GF-D8 (cell line): Measurements from ENCODE around the gene MIGA2.

Source experiments
- DNase-seq: peaks from one replicate; lab custom pipeline; 2025; lab: John Stamatoyannopoulos, UW

The MIGA2 gene

DNA sequence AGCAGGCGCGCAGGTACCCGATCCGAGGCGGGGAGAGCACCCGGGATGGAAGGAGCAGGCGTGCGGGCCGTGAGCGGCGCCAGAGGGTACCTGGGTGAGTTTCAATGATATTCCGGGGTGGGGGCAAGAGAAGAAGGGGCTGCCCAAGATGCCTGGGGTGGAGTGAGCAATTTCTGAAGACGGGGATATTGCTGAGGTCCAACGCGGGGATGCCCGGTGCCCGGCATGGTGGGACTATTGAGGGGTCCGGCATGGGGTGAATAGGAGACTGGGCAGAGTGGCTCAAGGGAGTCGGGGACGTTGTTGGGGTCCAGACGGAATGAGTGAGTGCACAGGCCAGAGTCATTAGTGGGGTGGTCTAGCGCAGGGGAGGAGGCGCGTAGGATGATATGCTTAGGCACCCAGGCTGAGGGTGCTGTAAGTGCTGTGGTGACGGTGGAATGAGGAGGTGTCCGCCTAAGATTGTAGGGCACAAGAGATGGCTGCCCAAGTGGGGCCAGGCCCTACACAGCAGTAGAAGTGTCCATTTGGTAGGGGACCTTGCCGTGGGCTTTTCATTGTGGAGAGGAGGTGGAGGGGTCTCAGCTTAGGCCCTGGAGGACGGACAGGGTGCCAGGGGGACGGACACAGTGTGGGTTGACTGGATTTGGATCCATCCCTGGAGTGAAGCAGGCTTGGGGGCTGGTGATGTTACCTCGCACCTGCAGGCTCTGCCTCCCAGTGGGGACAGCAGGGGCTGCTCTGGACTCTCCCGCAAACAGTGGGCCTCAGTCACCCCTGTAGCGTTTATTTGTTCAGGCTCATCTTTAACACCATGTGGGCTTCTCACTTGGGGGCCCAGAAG, 719 bp downstream of the MIGA2 start:
- DNase-seq: no peak

DNA sequence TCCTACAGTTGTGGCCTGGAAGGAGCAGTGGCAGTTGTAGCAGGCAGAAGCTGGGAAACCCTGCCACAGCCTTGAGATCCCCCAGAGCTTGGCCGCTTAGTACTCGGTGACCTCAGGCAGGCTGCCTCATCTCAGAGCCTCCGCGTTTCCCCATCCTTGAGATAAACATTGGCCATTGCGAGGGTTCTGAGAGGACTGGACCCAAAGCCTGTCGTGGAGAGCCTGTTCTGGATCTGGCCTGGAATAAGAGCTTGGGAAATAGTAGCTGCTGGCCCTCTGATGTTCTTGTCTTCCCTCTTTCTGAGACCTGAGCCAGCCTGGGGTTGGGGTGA, 1.3 kb downstream of the MIGA2 start:
- DNase-seq: no peak

DNA sequence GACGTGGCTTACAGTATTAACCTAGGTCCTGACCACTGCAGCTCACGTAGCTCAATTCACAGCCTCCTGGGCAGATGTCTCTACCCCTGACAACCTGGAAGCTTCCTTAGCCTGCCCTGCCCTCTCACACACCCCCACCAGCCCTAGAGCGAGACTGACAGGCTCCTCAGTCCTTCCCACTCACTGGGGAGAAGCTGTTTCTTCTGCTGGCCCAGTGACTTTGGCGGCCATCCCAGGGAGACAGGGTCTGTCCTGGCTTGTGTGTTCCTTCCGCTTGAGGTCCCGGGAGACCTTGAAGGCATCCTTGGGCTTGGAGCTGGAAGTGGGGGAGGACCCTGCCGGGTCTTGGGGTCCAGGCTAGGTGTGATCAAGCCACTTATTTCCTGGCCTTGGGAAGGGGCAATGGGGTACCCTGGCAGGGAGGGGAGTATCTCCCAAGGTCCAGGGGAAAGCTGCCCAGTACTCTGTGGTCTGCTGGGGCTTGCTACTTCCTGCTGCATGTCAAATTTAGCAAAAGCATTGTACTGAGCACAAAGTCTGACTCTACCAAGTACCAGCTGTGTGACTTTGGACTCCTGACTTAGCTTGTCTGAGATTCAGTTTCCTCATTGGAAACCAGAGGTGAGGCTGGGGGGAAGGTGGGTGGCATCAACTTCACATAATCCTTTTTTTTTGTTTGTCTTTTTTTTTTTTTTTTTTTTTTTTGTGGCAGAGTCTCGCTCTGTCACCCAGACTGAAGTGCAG, 1.9 kb downstream of the MIGA2 start:
- no peak for DNase-seq

DNA sequence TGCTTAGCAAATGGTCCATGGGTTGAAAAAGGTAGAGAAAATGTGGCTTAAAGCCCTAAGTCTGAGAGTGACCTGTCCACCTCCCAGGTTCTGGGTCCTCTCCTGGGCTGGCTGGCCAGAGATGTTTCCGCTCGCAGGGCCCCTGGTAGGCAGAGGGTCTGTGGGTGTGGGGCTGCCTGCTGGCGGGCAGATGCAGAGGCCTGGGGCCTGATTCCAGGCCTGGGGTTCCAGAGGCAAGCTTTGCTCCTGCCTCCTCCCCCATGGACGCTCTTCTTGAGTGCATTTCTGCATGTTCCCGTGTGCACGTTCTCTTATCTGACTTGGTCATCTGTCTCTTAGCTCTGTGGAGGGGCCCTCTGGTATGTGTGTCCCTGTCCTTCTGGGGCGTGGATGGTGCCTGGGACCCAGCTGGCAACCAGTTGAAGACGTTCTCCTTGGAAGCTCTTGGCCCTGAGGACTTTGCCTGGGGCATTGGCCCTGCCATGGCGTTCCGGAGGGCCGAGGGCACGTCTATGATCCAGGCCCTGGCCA, 3.8 kb downstream of the MIGA2 start:
- DNase-seq: no peak

DNA sequence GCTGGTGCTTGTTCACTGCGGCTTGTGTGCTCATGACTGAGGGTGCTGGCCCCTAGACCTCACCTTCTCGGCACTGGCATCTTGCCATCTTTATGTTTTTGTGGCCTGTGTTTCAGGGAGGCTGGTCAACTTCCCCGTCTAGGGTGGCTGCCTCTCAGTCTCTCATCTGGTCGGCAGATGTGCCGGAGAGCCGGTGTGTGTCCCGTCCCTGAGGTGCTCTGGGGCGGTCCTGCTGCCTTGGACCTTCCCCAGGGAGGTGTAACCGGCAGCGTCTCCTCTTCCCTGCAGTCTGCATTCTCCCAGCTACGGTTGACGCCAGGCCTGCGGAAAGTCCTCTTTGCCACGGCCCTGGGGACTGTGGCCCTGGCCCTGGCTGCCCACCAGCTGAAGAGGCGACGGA, 5.6 kb downstream of the MIGA2 start:
- DNase-seq: no peak

DNA sequence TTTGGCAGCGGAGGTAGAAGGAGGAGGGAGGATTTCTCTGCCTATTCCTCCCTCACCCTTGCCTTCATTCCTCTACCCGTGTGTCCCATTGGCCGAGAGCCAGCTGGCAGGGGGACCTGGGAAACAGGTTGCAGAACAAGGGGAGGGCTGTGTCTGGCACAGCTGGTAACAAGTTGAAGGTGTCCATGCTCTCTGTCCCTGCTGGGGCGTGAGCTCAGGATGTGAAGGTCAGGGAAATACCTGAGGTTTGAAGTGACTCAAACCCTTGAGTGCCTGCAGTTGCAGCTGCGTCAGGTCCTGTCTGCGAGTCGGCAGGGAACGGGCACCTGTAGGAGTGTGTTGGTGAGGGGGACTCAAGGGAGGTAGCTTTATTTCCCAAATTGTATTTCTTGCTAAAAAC, 16.2 kb downstream of the MIGA2 start:
- DNase-seq: no peak

DNA sequence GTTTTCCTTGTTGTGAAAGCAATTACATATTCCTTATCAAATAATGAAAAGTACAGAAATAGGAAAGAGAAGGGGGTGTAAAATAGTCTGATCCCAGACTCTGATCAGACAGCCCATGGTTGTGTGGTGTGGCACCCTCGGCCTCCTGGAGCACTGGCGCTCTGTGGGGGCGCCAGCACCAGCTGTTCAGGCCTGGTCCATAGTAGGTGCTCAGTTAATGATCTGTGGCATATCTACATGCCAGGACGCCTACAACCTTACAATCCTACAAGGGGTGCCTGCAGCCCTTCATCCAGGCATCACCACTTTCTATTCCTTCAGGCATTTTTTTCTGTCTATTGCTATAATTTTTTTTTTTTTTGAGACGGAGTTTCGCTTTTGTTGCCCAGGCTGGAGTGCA, 16.6 kb downstream of the MIGA2 start:
- no peak for DNase-seq

DNA sequence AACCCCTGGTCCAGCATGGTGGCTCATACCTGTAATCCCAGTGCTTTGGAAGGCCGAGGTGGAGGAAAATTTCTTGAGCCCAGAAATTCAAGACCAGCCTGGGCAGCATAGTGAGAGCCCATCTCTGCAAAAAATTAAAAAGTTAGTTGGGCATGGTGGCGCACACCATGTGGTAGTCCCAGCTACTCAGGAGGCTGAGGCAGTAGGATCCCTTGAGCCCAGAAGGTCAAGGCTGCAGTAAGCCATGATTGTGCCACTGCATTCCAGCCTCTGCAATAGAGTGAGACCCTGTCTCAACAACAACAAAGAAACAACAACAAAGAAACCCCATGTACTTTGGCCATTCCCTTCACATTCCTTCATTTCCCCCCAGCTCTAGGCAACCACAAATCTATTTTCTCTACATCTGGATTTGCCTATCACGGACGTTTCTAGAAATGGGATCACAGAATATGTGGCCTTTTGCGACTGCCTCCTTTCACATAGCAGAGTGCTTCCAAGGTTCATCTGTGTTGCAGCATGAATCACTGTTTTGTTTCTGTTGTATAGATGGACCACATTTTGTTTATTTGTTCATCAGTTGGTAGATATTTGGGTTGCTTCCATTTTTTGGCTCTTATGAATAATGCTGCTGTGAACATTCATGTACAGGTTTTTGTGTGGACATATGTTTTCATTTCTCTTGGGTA, 17.9 kb downstream of the MIGA2 start:
- DNase-seq: no peak

DNA sequence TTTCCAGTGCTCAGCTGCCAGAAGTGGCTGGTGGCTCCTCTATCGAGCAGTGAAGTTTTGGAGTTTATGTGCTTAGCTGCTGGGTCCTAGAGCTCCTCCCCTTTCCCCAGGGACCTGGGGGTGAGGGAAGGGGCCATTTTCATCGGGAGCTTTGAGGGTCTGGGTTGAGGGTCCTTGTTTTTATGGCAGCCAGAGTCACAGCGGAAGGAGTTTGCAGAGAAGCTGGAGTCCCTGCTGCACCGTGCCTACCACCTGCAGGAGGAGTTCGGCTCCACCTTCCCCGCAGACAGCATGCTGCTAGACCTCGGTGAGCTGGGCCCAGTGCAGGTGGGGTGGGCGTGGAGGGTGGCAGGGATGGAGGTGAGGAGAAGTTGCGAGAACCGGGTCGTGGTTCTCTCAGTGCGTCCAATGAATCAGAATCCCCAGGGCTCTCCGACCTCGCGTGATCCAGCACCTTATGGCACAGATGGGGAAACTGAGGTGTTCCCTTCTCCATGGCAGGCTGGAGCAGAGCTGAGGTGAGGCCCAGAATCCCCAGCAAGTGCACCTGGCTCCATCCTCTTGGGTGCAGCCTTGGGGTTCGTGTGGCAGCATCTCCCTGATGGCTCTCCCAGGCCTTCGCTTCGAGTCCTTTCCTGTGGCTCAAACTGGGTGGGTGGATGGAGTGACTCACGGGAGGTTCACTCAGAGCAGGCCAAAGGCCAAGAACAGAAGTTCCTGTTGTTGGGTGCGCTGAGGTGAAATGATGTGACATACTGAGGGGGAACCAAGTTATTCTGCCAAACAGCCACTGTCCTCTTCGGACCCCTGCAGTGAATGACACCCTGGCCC, 22.8 kb downstream of the MIGA2 start:
- DNase-seq: no peak

DNA sequence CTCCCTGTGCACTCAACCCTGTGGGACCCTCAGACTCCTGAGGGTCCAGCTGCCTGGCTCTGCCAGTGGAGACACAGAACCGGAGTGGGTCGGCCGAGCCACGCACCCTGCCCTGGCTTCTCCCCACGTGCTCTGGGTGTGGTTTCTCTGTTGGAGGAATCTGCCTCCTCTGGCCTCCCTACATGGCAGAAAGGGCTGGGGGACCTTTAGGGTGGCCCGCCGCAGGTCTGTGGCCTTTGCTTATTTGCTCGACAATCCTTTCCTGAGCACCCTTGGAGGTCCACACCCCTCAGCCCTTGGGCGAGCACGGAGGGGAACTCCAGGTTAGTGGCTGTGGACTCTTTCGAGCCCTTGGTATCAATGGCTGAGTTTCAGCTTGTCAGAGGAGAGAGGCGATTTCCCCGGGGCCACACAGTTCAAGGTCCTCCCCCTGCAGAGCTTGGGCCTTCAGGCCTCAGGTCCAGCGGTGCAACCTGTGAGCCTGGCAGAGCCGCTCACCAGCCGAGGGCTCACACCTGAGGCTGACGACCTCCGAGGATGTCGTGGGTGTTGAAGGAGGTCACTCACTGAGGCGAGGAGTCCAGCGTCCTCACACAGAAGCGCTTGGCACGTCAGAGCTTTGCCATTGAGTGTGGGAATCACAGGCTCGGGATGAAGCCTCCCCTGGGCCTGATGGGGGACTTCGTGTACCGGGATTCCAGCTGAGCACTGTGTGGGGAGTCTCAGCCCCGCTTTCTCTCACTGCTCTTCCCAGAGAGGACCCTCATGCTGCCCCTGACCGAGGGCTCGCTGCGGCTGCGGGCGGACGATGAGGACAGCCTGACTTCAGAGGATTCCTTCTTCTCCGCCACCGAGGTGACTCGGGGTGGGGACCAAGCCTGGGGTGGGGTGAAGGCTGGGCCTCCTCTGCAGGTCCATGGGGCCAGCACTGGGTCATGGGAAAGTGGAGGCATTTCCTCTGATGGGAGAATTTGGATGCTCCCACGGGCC, 23.7 kb downstream of the MIGA2 start:
- DNase-seq: no peak

DNA sequence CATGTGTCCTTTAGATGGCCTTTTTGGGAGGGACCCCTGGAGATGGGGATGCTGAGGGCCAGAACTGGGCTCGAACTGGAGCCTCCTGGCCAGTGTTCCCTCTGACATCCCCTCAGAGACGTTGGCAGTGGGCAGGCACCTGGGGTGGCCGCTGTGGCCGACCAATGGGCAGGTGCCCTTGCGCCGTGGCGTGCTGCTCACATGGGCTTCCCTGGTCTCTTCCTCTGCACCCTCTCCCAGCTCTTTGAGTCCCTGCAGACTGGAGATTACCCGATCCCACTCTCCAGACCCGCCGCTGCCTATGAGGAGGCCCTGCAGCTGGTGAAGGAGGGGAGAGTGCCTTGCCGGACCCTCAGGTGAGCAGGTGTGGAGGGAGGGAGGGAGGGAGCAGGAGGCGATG, 24.6 kb downstream of the MIGA2 start:
- DNase-seq: no peak

DNA sequence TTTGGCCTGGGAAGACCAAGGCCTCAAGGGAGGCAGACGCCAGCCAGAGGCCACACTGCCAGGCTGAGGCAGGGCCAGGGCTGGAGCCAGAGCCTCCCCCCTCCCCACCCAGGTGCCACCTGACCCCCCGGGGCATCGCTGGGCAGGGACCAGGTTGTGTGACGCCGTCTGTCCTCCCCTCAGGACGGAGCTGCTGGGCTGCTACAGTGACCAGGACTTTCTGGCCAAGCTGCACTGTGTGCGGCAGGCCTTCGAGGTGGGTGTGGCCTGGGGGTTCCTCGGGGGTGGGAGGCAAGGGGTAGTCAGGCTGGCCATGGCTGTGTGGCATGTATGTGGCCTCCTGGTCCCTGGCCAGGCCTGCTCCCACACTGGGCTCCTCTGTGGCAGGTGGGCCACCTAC, 26.6 kb downstream of the MIGA2 start:
- DNase-seq: no peak

DNA sequence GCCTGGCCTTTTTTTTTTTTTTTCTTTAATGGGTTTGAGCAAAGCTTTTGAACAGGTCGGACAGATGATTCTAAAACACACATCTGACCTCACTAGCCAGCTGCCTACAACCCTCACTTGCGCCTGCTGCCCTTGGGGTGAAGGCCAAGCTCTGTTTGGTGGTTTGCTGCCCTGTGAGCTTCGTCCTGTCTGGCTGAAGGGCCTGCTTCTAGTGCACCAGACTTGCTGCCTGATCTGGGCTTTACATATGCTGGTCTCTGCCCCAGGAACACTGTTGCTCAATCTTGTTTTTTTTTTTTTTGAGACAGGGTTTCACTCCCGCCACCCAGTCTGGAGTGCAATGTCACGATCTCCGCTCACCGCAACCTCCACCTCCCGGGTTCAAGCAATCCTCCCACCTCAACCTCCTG, 28.1 kb downstream of the MIGA2 start:
- no peak for DNase-seq

DNA sequence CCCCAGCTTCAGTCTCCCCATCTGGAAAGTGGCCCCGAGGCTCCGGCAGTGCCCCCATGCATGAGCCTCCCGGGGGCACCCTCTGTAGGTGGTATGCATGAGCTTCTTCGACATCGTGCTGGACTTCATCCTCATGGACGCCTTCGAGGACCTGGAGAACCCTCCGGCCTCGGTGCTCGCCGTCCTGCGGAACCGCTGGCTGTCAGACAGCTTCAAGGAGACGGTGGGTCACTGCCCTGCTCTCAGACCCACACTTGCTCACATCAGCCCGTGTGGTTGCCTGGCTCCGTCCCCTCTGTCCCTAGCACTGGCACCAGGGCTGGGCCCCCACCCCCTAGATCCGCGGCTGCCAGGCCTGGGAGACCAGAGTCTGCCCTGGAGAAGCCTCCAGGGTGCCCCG, 31.7 kb downstream of the MIGA2 start:
- DNase-seq: no peak

DNA sequence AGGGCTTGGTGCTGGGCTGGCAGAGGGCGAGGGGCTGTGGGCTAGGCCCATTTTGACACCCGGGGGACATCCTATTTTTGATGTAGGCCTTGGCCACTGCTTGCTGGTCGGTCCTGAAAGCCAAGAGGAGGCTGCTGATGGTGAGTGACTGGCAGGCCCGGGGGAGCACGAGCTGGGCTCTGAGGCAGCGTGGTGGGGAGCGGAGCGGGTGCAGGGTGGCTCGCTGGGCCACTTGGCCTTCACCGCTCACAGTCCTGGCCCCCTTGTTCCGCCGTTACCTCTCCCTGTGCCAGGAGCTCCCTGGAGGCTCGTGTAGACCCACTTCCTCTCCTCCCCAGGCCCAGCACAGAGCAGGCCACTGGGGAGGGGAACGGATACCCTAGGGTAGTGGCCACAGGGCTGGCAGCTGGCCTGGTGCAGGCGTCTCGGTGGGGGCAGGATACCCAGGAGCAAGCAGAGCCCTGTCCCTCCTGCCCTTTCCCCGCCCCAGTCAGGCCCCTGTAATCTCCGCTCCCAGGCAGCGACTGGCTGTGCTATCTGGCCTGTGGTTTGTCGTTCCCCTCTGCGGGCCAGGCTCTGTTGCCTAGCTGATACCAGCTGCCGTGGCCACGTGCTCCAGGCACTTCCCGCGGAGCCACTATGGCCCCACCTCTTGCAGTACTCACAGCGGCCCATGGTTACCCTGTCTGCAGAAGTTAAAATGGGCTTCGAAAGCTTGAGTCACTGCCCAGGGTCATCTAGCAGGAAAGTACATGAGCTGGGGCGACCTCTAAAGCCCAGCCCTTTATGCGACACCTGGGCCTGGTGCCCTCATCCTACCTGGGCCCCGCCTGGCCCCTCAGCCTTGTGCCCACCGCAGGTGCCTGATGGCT, 32.8 kb downstream of the MIGA2 start:
- DNase-seq: peak; percentile 96

DNA sequence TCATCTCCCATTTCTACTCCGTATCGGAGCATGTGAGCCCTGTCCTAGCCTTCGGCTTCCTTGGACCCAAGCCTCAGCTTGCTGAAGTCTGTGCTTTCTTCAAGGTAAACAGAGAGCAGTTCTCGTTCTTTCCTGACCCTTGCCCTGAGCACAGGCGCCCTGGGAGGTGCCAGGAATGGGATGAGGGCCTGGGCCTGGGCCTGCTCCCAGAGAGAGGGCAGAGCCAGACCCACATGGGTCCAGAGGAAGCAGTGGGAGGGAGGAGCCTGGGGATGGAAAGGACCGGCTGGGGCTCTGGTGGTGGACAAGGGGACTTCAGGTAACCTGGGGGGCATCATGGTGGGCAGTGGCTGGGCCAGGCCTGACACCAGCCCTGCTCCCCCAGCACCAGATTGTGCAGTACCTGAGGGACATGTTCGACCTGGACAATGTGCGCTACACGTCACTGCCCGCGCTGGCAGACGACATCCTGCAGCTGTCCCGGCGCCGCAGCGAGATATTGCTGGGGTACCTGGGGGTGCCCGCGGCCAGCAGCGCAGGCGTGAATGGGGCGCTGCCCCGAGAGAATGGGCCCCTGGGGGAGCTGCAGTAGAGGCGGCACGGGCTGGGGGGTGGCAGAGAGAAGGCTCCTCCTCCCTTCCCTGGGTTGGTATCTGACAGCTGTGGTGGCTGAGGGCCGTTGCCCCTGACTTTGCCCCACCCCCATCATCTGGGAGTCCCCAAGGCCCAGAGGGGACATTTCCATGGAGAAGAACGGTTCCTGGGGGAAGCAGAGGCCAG, 33.6 kb downstream of the MIGA2 start:
- DNase-seq: no peak

DNA sequence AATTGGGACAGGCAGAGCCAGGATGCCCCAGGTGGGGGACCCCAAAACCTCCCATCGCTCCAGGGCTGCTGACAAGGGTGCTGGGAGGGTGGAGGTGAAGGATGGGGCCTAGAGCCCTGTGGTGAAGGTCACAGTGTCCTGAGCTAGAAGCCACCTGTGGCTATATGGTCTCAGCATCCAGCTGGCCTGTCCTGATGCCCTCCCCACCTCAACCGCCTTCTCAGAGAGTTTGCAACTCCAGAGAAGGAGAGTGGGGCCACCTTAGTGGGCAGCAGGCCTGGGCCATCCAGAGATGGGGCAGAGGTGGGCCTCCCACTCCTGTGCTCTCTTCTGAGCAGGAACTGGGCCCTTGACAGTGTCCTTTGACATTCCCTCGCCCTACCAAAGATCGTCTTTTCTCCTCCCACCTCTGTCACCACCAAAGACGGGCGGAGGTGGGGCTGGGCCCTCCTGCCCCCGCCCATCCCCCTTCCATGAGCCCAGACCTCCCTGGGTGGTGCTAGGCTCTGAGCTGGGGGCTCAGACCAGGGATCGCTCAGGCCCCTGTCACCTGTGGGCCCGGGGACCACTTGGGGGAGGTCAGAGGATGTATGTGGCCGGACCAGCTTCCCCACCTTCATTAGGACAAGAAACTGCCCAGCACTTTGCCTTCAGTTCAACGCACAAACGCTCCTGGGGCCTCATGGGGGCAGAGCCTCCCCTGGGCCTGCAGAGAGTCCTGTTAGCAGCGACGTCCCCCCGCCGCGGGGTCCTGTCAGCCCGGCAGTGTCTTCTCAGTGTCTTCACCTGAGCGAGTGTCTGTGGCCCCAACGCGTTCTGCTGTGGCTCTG, 34.5 kb downstream of the MIGA2 start:
- DNase-seq: no peak

DNA sequence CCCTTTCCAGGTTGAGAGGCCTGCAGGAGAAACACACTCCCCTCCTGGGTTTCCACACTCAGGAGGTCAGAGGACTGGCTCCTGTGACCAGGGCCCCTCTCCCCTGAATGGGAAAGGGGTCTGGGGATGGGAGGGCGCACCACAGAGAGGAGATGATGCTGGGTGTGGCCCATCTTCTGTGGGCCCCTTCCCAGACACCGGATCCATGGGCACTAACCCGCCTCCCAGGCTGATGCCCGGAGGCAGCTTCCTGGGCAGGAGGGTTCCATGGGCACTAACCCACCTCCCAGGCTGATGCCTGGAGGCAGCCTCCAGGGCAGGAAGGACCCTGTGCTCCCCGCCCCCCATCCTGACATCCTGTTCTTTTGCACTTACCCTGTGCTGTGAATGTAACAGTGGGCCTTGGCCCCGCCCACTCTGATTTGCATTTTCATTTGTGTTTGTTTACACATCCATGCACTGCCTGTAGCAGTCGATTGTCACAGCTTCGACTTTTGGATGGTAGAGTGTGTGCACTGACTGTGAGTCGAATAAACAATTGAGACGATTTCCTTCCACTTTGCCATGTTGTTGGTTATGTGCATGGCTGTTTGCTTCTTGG, 35.2 kb downstream of the MIGA2 start:
- DNase-seq: no peak
